ENCODE measurements around the gene TRIP6.

DNA sequence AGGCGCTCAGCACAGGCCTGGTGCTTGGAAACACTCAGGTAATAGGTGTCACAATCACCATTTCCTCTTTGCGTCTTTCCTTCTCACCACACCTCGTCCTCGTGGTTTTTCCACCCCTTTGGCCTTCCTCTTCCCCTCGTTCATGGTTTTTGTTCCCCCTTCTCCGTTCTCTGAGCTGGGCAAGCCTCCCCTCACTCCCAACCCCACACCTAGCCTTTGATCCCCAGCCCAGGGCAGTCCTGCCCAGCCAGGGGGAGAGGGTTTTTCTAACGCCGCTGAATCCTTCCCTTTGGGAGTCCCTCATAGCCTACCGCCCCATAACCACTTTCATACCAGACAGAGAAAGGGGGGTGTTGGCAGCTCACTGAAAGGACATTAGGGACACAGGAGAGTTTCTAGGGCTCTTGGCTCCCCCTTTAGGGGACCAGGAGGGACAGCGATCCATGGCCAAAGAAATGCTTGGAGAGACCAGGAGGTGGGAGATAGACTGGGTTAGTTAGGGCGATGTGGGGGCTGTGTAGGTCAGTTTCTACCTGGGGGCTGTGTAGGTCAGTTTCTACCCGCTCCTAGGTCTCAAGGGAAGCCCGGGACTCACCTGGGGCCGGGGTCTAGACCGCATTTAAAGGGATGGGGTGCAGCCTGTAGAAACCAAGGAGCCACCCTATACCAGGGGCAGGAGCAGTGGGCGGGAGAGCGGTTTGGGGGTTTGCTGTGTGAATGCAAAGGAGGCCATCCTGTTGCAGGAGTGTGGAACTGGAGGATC is 41.3 kb upstream of the TRIP6 start:
- no peak for TF ChIP-seq CTCF (IDR thresholded peaks at IDR 0.05 in 4 of 5, conservative IDR thresholded peaks at IDR 0.05 in 1 of 5)
- no peak for TF ChIP-seq POLR2A (IDR thresholded peaks at IDR 0.05)

All from gastrocnemius medialis (tissue), 4 donors.